PC-9 (cell line): ENCODE results near the gene YWHAG.

Source experiments
- EZH2 ChIP-seq: fragments of 200-600 bp; sonication (generic); IDR thresholded peaks from 2 replicates; pipeline ENCODE4 v1.8.0; 2017; ENCODE audit warnings: antibody characterized with exemption, low read depth
- TF ChIP-seq, protein P1 (sequence below): fragments of 200-600 bp; sonication (generic); conservative IDR thresholded peaks from 2 replicates; pipeline ENCODE4 v1.6.1; 2017; ENCODE audit warnings: mixed run types, antibody characterized with exemption, mild to moderate bottlenecking, moderate library complexity

DNA sequence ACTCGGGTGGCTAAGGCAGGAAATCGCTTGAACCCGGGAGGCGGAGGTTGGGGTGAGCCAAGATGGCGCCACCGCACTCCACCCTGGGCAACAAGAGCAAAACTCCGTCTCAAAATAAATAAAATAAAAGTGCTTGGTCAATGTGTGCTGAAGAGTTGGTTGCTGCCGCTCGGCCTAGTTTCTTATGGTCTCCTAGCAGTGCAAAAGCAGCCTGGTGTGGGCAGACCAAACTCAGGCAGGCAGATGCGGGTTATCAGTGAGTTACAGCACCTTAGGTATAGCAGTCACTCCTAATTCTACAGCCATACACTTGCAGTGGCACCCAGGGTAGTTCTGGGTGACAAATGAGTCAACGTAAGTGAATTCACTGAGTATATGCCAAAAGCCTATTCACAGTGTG is 33.7 kb downstream of the YWHAG start:
- TF ChIP-seq, protein P1, sequence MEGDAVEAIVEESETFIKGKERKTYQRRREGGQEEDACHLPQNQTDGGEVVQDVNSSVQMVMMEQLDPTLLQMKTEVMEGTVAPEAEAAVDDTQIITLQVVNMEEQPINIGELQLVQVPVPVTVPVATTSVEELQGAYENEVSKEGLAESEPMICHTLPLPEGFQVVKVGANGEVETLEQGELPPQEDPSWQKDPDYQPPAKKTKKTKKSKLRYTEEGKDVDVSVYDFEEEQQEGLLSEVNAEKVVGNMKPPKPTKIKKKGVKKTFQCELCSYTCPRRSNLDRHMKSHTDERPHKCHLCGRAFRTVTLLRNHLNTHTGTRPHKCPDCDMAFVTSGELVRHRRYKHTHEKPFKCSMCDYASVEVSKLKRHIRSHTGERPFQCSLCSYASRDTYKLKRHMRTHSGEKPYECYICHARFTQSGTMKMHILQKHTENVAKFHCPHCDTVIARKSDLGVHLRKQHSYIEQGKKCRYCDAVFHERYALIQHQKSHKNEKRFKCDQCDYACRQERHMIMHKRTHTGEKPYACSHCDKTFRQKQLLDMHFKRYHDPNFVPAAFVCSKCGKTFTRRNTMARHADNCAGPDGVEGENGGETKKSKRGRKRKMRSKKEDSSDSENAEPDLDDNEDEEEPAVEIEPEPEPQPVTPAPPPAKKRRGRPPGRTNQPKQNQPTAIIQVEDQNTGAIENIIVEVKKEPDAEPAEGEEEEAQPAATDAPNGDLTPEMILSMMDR: no peak
- TF ChIP-seq EZH2: no peak
